CD4-positive, alpha-beta T cell treated with Interferon gamma for 1 hour (primary cell): ENCODE measurements around the gene KCNK1.
"Not testable (repeated sequence)": the region's sequence is repeated elsewhere in the genome, so short reads cannot be mapped to it uniquely, and the experiment has no call there.

Experiments
- DNase-seq: peaks from one replicate; pipeline ENCODE4 v3.0.0-alpha.2; 2020

KCNK1 gene

DNA sequence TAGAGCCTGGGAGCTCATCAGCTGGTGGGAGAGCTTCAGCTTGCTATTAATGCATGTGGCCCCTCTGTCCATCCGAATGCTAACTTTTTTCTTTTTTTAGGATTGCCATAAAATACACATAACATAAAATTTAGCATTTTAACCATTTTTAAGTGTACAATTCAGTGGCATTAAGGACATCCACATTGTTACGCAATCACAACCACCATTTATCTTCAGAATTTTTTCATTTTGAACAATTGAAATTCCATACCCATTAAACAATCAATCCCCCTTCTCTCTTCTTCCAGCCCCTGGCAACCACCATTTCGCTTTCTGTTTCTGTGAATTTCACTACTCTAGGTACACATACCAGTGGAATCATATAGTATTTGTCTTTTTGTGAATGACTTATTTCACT lies 4.9 kb upstream of the KCNK1 start:
- no peak for DNase-seq

DNA sequence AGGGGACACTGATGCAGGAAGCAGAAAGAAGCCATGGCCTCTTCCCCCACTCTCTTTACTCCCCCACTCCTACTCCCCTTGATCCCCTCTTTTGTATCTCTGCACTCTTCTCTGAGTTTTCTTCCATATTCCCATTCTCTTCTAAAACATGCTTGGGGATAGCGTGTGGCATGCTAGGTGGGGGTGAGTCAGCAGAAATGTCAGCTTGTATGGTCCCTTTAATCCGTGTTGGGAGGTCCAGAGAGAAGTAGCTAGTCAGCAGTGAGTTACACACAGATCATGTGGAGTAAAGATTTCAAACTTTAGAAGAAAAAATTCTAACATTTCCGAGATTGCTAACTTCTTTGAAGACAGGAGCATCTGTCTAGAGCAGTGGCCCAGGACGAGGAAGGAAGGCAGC lies 4.0 kb upstream of the KCNK1 start:
- no peak for DNase-seq

GRCh38 chr1:233610628-233611027 lies 3.3 kb upstream of the KCNK1 start:
- no peak for DNase-seq

DNA sequence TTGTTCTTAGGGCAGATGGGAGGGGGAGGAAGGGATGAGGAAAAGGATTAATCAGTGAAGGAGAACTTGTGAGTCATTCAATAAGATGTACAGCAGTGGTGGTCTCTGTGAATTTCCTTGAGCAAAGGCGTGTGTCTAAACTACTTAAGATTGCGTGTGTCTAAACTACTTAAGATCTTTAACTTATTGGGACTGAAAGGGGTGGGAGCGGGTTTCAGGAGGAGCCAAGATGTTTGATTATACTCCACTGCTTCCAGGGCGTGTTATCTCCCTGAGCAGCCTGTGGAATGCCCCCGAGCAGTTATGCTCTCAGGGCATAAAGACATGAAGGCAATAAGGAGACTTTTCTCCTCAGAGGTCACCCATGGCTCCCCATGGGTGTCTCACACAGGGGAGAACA lies 2.5 kb upstream of the KCNK1 start:
- not testable (repeated sequence) for DNase-seq

GRCh38 chr1:233614173-233614742 lies 352 bp downstream of the KCNK1 start:
- no peak for DNase-seq

DNA sequence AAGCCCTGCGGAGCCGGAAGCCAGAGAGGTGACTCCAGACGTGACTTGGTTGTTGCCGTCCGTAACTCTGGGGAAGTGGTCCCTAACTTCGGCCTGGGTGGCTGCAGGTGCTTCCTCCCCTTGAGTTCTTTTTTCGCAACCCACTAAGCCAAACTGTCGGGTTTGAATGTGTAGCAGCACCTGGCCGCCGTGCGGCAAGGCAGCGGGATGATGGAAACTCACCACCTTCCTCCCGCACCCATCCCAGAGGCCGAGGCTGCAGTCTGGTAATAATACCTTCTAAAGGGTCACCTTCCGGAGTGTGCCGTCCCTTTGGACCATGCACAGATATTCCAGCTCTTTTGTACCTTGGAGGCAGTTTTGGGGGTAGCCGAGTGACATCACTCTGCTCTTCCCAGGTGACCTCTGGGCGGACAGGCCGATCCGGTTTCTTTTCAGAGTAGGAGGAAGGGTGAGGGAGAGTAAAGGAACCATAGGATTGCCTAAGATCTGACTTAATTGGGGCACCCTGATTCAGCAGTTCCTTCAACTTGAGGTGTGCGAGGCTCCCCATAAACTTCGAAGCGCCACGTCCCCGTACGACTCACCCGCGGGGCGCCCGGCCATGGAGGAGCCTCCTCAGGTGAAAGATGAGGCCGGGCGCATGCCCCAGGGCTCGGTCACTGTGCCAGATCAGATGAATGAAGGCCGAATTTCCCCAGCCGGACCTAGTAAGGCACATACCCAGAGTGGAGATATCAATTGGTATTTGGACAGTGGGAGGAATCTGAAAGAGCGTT lies 1.0 kb downstream of the KCNK1 start:
- no peak for DNase-seq

DNA sequence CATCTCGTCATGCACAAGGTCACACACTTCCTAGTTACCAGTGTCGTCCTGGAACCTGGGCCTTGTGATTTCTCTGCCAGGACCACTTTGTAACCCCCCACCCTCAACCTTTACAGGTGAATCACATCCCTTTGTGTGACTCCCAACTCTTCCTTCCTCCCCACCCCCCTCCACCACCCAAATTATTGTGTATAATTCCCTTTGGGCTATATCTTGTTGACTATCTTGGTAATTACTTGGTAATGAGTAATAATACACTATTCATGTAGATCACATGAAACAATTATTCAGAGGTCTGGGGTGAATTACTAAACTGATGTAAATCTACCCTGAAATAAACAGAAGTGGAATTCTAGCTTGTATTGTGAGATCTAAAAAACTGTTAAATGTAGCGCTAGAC lies 1.7 kb downstream of the KCNK1 start:
- DNase-seq: no peak

DNA sequence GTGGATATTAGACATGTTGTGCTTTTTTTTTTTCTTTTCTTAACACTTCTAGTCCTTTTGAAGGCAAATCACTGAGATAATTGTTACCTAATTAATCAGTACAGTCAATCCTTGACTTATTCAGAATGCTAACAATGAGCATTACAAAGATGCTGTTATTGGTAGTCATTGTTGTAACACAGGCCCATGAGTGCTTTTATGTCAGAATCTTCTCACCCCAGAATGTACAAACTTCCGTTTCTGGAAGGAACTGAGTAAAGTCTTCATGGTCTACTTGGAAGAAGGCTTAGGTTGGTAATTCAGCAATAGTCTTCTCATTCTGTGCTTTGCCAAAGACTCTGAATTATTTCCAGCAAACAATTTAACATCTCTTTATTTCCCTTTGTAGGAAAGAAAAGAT lies 3.1 kb downstream of the KCNK1 start:
- no peak for DNase-seq

- not testable (repeated sequence) for DNase-seq
Measured at GRCh38 chr1:233619414-233619813, 5.5 kb downstream of the KCNK1 start.

GRCh38 chr1:233620065-233620464 lies 6.2 kb downstream of the KCNK1 start:
- DNase-seq: no peak

DNA sequence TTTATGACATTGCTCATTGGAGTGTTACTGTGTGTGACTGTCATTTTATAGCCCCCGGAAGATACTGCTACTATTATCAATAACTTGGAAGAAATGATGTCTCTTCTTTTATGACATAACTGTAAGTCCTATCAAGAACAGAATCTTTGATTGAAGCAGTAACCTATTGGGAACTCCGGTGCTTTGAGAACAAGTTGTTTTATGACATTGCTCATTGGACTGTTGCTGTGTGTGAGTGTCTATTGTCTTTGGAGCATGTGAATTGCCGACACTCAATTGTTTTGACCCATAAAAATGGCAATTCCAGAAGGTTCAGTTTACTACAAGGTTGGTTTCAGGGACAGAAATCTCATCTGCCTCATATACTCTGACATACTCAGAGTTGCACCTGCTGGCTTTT lies 8.0 kb downstream of the KCNK1 start:
- DNase-seq: no peak

GRCh38 chr1:233624289-233624688 lies 10.4 kb downstream of the KCNK1 start:
- DNase-seq: no peak

DNA sequence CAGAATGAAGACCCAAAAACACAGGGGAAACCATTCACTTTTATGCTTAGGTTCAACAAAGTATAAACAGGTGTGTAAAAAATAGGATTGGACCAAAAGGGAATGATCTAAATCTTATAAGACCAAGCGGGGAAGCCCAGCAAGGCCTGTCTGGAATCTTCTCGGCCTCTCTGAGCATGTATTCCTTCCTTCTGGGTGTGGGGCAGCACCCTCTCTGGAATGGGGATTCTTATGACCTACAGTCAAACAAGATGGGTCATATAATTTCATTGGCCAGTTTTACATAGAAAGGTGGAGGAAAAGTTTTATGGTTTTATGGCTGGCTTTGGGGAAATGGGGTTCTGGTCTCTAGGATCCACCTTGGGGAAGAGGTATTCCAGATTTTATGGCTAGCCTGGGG lies 11.2 kb downstream of the KCNK1 start:
- no peak for DNase-seq

GRCh38 chr1:233625510-233625981 lies 11.6 kb downstream of the KCNK1 start:
- no peak for DNase-seq

DNA sequence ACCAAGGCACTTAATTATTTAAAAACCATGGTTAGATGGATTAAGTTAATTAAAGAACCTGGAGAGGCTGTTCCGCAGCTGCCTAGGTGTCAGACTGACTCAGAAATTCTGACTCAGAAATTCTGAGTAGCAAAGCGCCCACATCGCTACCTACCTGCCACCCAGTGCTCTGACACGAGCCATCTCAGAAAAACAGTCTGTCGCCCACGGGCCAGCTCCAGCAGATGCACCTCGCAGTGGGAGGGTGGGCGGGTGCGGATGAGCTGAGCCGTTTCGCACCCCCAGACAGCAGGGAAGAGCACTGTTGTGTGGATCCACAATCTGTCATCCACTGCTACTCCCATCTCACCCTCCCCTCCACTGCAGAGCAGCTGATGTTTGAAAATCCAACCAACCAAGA lies 13.5 kb downstream of the KCNK1 start:
- no peak for DNase-seq

GRCh38 chr1:233627823-233628222 lies 13.9 kb downstream of the KCNK1 start:
- DNase-seq: no peak

GRCh38 chr1:233629305-233629935 lies 15.5 kb downstream of the KCNK1 start:
- no peak for DNase-seq

- no peak for DNase-seq
Measured at GRCh38 chr1:233631810-233632405, 18.0 kb downstream of the KCNK1 start.

DNA sequence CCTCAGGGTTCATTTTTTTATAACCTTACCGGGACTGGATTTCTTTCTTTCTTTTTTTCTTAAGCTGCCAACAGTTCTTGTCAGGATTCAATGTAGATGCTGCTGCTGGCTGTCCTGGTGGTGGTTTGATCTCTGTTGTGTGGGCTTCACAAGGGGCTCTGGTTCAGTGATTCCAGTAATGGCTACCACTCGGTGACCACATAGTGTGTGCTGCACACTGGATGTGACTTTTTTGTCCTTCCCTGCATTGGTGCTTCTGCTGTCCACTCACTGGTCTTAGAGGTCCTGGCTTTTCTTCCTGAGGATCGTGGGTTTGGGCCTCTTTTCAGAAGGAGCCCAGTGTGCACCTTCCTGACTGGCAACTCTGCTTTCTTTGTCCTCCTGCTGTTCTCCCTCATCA lies 18.5 kb downstream of the KCNK1 start:
- DNase-seq: no peak

- no peak for DNase-seq
Measured at GRCh38 chr1:233635765-233636502, 22.0 kb downstream of the KCNK1 start.

DNA sequence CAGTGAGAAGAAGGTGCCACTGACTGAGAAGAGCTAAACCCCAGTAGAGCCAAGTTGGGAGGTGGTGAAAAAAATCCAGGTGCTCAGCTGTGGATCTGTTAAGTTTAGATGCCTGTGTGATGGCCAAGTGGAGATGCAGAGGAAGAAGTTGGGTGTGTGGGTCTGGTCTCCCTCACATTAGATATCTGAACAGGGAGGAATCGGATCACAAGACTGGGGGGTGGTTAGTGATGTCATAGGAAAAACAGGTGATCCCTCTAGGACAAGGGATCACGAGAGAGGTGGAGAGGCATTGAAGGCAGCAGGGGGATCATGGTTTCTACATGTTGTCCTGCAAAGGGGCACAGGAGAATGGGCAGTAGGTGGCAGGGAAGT lies 22.6 kb downstream of the KCNK1 start:
- no peak for DNase-seq

GRCh38 chr1:233638513-233638912 lies 24.6 kb downstream of the KCNK1 start:
- DNase-seq: no peak

GRCh38 chr1:233639611-233640010 lies 25.7 kb downstream of the KCNK1 start:
- no peak for DNase-seq
